GM19328 (cell line): ENCODE measurements around the gene WDR90.

ENCODE experiments used
- ATAC-seq: cut with Tn5 transposase; IDR thresholded peaks from one replicate; pipeline ENCODE4 v1.9.1; 2021; ENCODE audit warnings: mild to moderate bottlenecking, moderate library complexity; ENCODE audit not compliant: unreplicated experiment

Gene WDR90

GRCh38 chr16:648781-649589 lies at the start of gene WDR90:
Gene WDR90, plus strand, starts transcription at chr16:649365. Its CDS starts 52 bp downstream, at chr16:649417.
- peak; percentile 79 for ATAC-seq

DNA sequence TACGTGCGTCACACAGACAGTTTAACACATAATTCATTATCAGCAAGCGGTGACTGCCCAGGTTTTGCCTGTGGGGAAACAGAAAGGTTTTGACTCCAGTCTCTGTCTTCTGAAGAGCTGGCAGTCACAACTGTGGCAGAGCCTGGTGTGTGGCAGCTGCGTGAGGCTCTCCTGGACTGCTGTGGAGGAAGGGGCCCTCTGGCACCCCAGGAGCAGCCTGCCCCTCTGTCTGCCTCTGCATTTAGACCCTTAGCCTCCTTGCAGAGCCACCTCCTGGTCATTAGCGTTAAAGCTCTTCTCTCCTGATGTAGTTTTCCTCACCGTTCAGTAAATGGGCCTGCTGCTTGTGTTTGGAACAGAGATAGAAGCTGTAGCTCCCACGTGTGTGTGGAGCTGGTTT lies 48.4 kb upstream of the WDR90 start:
- no peak for ATAC-seq

DNA sequence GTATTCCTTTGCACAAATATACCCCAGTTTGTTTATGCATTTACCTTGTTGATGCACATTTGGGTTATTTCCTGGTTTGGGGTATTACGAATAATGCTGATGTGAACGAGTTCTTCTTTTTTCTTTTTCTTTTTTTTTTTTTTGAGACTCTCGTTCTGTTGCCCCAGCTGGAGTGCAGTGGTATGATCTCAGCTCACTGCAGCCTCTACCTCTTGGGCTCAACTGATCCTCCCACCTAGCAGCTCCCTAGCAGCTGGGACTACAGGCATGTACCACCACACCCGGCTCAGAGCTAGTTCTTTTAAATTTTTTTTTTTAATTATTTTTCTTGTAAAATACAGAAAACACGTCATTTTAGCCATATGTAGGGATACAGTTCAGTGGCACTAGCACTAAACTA lies 45.2 kb upstream of the WDR90 start:
- ATAC-seq = no peak

DNA sequence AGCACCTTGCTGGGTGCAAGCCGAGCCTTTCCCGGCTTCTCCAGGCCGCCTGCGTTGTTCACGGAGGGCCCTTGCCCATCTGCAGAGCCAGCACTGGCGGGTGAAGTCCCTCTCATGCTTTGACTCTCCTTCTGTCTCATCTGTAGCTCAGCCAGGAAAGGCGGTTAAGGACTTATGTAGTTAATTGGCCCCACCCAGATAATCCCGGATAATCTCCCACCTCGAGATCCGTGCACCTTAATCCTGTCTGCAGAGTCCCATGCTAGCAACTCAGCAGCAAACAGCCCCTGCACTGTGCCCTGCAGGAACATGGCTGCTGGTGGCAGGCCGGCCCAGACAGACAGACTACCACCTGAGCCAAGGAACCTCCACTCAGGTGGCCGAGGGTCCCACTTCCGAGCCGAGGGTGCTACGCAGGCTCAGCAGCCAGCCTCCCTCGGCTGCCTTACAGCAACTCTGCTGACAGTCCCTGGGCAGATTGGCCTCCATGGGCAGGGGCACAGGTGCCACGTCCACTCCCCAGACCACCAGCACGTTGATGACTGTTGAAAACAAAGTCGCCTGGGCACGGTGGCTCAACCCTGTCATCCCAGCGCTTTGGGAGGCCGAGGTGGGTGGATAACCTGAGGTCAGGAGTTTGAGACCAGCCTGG lies 42.4 kb upstream of the WDR90 start:
- ATAC-seq = no peak

- ATAC-seq = no peak
These were observed 41.1 kb upstream of the WDR90 start for GRCh38 chr16:608019-608418.

DNA sequence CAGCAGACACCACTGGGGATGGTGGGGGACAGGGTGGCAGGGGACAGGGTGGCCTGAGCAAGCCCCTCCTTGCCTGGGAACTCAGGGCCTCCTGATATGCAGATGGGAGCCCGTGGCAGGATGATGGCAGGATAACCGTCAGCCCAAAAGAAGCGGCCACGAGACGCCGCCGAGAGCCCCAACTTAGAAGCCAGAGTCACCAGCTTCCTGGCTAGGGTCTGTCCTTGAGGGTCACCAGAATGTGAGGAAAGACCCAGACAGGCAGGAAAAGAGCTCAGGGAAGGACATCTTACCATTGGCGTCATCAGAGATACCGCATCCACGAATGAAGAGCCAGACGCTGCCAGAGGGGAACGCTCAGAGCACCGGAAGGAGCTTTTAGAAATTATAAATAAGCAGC lies 39.8 kb upstream of the WDR90 start:
- no peak for ATAC-seq

DNA sequence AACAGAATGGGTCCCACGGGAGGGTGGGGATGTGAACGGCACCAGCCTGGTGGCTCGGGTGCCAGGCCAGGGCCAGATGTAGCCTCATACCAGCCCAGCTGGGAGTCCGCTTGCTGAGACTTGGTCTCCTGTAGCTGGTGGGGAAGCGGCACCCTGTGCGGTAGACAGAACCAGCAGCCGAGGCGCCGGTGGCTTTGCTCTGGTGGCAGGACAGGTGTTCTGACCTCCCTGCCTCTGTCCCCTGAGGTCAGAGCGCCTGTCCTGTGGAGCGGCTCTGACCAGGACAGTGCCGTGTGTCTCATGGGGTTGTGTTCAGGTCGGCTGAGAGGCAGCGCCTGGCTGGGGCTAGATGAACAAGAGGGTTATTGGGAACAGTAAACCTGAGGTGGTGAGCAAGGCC lies 39.2 kb upstream of the WDR90 start:
- ATAC-seq = no peak

DNA sequence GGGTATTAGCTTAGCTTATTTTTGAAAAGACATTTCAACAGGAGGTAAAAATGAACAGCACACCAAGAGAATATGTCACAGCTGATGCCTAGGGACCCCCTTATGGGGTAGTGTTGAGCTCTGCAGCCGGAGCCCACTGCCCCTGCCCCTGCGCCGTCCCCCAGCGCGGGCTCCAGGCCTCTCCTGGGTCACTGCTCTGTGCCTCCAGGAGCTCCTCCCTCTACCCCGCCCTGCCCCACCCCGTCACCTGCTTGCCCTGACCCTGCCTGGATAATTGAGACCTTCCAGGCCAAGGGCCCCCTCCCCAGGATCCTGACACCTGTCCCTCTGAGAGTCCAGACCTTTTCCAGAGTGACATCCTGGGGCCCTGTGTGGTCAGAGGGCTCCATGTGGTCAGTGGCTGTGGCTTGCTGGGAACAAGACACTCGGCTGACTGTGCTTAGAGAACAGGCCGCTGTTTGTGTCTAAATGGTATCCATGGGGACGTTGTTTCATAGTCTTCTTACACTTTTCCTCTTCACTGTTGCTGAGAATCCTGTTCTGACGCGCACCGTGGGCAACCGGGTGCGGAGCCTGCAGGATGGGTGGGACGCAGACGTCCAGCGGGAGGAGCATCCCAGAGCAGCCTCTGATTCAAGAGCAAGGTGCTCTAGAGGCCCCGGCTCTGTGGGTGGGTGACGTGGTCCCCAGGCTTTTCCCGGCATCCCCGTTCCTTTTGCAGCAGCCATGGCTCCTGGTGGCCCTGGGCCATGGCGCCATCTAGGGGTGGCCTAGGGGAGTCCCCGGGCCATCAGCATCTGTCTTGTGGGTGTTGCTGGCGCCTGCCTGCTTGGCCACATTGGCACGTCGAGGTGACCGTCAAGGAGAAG lies 38.4 kb upstream of the WDR90 start:
- ATAC-seq = no peak

DNA sequence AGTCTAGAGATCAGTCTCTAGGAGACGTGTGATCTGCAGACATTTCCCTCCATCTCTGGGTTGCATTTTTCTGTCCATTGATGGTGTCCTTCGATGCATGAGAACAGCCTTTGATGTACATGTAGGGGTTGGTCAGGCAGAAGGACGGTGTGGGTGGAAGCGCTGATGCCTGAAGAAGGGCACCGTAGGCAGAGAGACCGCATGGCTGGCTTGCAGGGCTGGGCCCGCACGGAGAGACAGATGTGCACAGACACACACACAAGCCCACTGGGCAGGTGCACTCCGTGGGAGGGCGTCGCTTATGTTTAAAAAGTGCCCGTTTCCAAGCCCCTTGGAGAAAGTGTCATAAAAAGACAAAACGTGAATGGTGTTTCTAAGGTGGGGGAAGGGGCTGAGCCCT lies 34.0 kb upstream of the WDR90 start:
- no peak for ATAC-seq

GRCh38 chr16:616733-617586 lies 32.2 kb upstream of the WDR90 start:
- ATAC-seq = no peak

DNA sequence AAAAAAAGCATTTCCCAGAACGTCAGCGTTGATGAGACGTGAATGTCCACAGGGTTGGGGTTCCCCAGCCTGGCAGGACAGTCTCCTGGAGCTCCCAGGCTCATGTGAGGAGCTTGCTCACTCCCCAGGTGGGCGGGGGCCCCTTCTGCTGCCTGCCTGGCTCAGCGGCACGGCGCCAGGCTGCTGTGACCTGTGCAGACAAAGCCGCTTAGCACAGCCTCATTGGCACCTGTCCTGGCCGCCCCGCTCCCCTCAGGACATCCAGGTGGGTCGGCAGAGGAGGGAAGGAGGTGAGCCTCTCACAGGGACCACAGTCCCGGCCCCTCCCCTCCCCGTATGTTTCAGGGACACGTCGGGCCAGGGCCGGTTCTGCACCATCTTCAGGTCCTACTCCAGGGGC lies 31.3 kb upstream of the WDR90 start:
- ATAC-seq = no peak

DNA sequence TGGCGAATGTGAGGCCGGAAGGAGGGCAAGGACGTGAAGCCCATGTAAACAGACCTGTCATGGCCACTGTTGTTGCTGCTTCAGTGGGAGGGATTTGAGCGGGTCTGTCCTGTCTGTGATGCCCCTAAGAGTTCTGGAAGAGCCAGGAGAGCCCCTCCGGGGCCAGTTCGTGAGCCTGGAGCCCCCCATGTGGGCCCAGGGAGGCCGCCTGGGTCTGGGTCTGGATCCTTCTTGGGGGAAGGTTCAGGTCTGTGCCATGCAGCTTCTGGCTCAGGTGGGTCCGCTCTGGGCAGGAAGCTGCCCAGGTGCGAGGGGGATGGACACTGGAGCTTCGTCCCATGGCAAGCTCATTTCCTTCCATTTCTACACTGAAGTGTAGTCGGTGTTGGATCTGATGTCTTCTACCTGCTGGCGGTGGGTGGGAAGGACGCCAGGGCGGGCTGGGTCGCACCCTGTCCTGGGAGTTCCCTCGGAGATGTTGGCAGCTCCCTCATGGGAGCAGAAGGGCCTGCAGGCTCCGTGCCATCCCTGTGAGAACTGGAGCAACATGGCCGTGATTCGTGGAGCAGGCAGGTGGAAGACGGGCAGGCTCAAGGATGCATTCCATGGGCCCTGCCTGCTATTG lies 29.6 kb upstream of the WDR90 start:
- no peak for ATAC-seq

GRCh38 chr16:620700-621525 lies 28.3 kb upstream of the WDR90 start:
- no peak for ATAC-seq

- no peak for ATAC-seq
These were observed 27.5 kb upstream of the WDR90 start for GRCh38 chr16:621526-622105.

DNA sequence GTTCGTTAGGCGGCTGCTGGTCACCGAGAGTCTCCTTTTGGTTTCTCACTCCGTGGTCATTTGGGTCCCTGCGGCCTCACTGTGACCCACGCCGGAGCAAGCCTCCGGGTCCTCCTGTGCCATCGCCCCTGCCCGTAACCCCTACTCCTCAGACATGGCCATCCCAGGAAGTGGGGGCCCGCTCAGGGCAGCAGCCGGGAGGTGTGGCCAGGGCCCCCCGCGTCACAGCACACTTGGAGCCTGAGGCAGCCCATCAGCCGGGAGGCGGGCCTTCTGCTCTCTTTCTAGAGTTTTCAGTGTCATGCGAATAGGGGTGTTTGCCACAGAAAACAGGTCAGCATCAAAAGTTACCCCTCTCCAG lies 26.3 kb upstream of the WDR90 start:
- ATAC-seq = no peak

DNA sequence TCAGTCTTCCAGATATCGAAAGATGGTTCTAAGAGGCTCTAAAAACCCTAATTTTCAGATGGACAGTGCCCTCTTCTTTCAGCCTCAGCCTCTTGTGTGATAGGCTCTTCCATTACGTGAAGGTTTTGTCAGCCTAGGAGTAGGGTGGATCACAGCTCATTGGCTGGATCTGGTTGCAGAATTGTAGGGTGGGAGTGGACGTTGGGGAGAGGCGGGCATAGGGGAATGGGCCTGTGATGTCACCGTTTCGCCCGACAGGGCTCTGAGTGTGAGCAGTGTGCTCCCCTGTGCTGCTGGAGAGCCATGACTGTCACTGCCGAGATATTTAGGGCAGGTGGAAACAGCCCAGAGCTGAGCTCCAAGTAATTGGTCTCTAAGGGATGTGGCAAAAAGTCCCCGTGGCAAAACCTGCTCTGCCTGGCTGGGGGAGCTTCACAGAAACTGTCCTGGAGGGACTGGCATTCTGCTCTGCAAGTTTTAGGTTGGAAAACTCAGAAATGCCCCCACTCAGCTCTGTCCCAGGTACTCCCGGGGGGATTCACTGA lies 24.6 kb upstream of the WDR90 start:
- no peak for ATAC-seq

DNA sequence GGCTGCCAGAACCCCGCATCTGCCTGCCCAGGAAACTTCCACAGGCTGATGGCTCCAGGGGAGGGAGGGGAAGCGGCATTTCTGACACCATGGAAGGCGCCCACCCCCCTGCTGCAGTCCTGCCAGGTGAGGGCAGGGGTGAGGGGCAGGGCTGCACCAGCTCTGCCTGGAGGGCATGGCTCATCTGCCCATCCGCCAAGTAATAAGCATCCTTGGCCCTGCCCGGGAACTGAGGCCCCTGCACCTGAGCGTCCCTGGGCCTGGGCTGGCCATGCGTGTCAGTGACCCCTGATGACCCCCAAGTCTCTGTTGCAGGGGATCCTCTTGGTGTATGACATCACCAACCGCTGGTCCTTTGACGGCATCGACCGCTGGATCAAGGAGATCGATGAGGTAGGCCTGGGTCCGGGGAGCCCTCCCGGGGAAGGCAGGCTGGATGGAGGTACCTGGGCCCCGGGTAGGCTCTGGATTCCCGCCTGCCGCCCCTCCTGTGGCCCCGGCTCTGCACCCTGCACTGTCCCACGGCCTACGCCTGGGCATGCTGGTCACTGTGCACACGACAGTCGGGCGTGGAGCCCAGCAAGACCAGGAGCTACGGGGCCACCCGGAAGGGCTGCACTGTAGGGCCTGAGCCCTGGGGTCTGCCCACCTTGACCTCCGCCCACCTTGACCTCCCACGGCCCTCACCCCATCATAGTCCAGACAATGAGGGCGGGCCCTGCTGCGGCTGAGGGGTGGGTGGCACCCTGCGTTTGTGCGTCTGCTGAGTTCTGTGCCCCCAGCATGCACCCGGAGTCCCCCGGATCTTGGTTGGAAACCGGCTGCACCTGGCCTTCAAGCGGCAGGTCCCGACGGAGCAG lies 23.8 kb upstream of the WDR90 start:
- ATAC-seq = no peak
